Activated naive CD8-positive, alpha-beta T cell (primary cell): ENCODE data around the gene CCND3.
"Not testable (repeated sequence)": the region's sequence is repeated elsewhere in the genome, so short reads cannot be mapped to it uniquely, and the experiment has no call there.

Experiments used
- H3K27ac Mint-ChIP-seq: one replicate; pipeline ENCODE4 v1.8.0; 2021; ENCODE audit warnings: mixed read lengths
- H3K27me3 Mint-ChIP-seq: one replicate; pipeline ENCODE4 v1.8.0; 2021; ENCODE audit warnings: mixed read lengths
- H3K36me3 Mint-ChIP-seq: one replicate; pipeline ENCODE4 v1.8.0; 2021; ENCODE audit warnings: mixed read lengths
- H3K4me1 Mint-ChIP-seq: one replicate; pipeline ENCODE4 v1.8.0; 2021; ENCODE audit warnings: low read depth, mixed read lengths
- H3K4me3 Mint-ChIP-seq: one replicate; pipeline ENCODE4 v1.8.0; 2021; ENCODE audit warnings: mild to moderate bottlenecking, mixed read lengths
- H3K9me3 Mint-ChIP-seq: one replicate; pipeline ENCODE4 v1.8.0; 2021; ENCODE audit warnings: low read depth, mixed read lengths

The CCND3 gene

GRCh38 chr6:41963371-41963770, 21.8 kb upstream of the CCND3 start:
- Mint-ChIP-seq H3K27ac (peak overlapping the region; percentile 90), H3K9me3 (no peaks in the 10 kb centered on the region)

GRCh38 chr6:41960028-41960427, 18.4 kb upstream of the CCND3 start:
- Mint-ChIP-seq H3K27me3 (no peaks in the 10 kb centered on the region), H3K4me3 (peak overlapping the region; percentile 20), H3K4me1 (peaks cover 81% of the 10 kb centered on the region), H3K9me3 (no peaks in the 10 kb centered on the region), H3K36me3 (peaks cover 21% of the 10 kb centered on the region), H3K27ac (peak overlapping the region; percentile 99)

More at GRCh38 chr6:41963371-41963770, 21.8 kb upstream of the CCND3 start:
- Mint-ChIP-seq H3K4me3 (peak overlapping the region; percentile 61), H3K36me3 (peaks cover 21% of the 10 kb centered on the region), H3K4me1 (peaks cover 89% of the 10 kb centered on the region), H3K27me3 (no peaks in the 10 kb centered on the region)

GRCh38 chr6:41958022-41958856, 16.6 kb upstream of the CCND3 start:
- H3K4me1 Mint-ChIP-seq, result peaks cover 76% of the 10 kb centered on the region
- peaks cover 14% of the 10 kb centered on the region for H3K36me3 Mint-ChIP-seq
- no peaks in the 10 kb centered on the region for H3K9me3 Mint-ChIP-seq
- no peaks in the 10 kb centered on the region for H3K27me3 Mint-ChIP-seq
- peak overlapping the region; percentile 78 for H3K4me3 Mint-ChIP-seq
- peak overlapping the region; percentile 99 for H3K27ac Mint-ChIP-seq

GRCh38 chr6:41957117-41957516, 15.5 kb upstream of the CCND3 start:
- Mint-ChIP-seq H3K4me3 (peak overlapping the region; percentile 27), H3K36me3 (peaks cover 11% of the 10 kb centered on the region), H3K9me3 (no peaks in the 10 kb centered on the region), H3K27ac (peak overlapping the region; percentile 99), H3K27me3 (no peaks in the 10 kb centered on the region), H3K4me1 (peaks cover 78% of the 10 kb centered on the region)

- no peaks in the 10 kb centered on the region for H3K27me3 Mint-ChIP-seq
- no peaks in the 10 kb centered on the region for H3K9me3 Mint-ChIP-seq
- H3K4me1 Mint-ChIP-seq, result peaks cover 69% of the 10 kb centered on the region
- H3K4me3 Mint-ChIP-seq, result no peak overlapping the region
- H3K27ac Mint-ChIP-seq, result peak overlapping the region; percentile 88
- peaks cover 7% of the 10 kb centered on the region for H3K36me3 Mint-ChIP-seq
These were observed 13.8 kb upstream of the CCND3 start for GRCh38 chr6:41955412-41955811.

- H3K36me3 Mint-ChIP-seq, result peaks cover 5% of the 10 kb centered on the region
- no peaks in the 10 kb centered on the region for H3K27me3 Mint-ChIP-seq
- H3K4me1 Mint-ChIP-seq, result peaks cover 66% of the 10 kb centered on the region
- peak overlapping the region; percentile 88 for H3K27ac Mint-ChIP-seq
- no peaks in the 10 kb centered on the region for H3K9me3 Mint-ChIP-seq
- H3K4me3 Mint-ChIP-seq, result no peak overlapping the region
These were observed 13.1 kb upstream of the CCND3 start for GRCh38 chr6:41954668-41955067.

- H3K27me3 Mint-ChIP-seq, result no peaks in the 10 kb centered on the region
- H3K27ac Mint-ChIP-seq, result peak overlapping the region; percentile 80
- no peaks in the 10 kb centered on the region for H3K9me3 Mint-ChIP-seq
- peaks cover 49% of the 10 kb centered on the region for H3K4me1 Mint-ChIP-seq
- H3K4me3 Mint-ChIP-seq, result peak overlapping the region; percentile 4
- peaks cover 8% of the 10 kb centered on the region for H3K36me3 Mint-ChIP-seq
These were observed 6.1 kb upstream of the CCND3 start for GRCh38 chr6:41947581-41948220.

GRCh38 chr6:41943456-41943855, 1.8 kb upstream of the CCND3 start:
- peaks cover 56% of the 10 kb centered on the region for H3K4me1 Mint-ChIP-seq
- H3K27ac Mint-ChIP-seq, result peak overlapping the region; percentile 91
- H3K4me3 Mint-ChIP-seq, result peak overlapping the region; percentile 30
- peaks cover 13% of the 10 kb centered on the region for H3K36me3 Mint-ChIP-seq
- H3K9me3 Mint-ChIP-seq, result no peaks in the 10 kb centered on the region
- no peaks in the 10 kb centered on the region for H3K27me3 Mint-ChIP-seq

- H3K27me3 Mint-ChIP-seq, H3K4me3 Mint-ChIP-seq, H3K9me3 Mint-ChIP-seq, H3K27ac Mint-ChIP-seq: not testable (repeated sequence)
- Mint-ChIP-seq H3K4me1 (peaks cover 59% of the 10 kb centered on the region), H3K36me3 (peaks cover 11% of the 10 kb centered on the region)
These were observed 1.3 kb upstream of the CCND3 start for GRCh38 chr6:41942882-41943281.

- Mint-ChIP-seq H3K36me3 (peaks cover 7% of the 10 kb centered on the region), H3K27ac (peak overlapping the region; percentile 88), H3K4me3 (peak overlapping the region; percentile 87), H3K4me1 (peaks cover 59% of the 10 kb centered on the region), H3K9me3 (no peaks in the 10 kb centered on the region), H3K27me3 (no peaks in the 10 kb centered on the region)
These were observed 651 bp upstream of the CCND3 start for GRCh38 chr6:41942067-41942851.

GRCh38 chr6:41940759-41941279, 789 bp downstream of the CCND3 start:
- Mint-ChIP-seq H3K27me3 (no peaks in the 10 kb centered on the region), H3K36me3 (peaks cover 9% of the 10 kb centered on the region), H3K27ac (peak overlapping the region; percentile 86), H3K4me1 (peaks cover 65% of the 10 kb centered on the region), H3K9me3 (no peaks in the 10 kb centered on the region), H3K4me3 (peak overlapping the region; percentile 98)

- peak overlapping the region; percentile 98 for H3K4me3 Mint-ChIP-seq
These were observed 1.5 kb downstream of the CCND3 start for GRCh38 chr6:41939848-41940758.

GRCh38 chr6:41939176-41939847, 2.3 kb downstream of the CCND3 start:
- peaks cover 75% of the 10 kb centered on the region for H3K4me1 Mint-ChIP-seq
- peaks cover 12% of the 10 kb centered on the region for H3K36me3 Mint-ChIP-seq
- no peaks in the 10 kb centered on the region for H3K27me3 Mint-ChIP-seq
- peak overlapping the region; percentile 98 for H3K4me3 Mint-ChIP-seq
- H3K9me3 Mint-ChIP-seq, result no peaks in the 10 kb centered on the region
- H3K27ac Mint-ChIP-seq, result peak overlapping the region; percentile 86

More at GRCh38 chr6:41939848-41940758, 1.5 kb downstream of the CCND3 start:
- H3K9me3 Mint-ChIP-seq, result no peaks in the 10 kb centered on the region
- peaks cover 9% of the 10 kb centered on the region for H3K36me3 Mint-ChIP-seq
- H3K4me1 Mint-ChIP-seq, result peaks cover 67% of the 10 kb centered on the region
- H3K27ac Mint-ChIP-seq, result peak overlapping the region; percentile 86
- no peaks in the 10 kb centered on the region for H3K27me3 Mint-ChIP-seq
